Measurements from ENCODE around the gene NEURL2. TPM values are rescaled to one million over a fixed set of nuclear protein-coding genes. Genes with fewer than 3 reads are reported as not detected.
A peak's percentile ranks its signal among the peaks of the same experiment; 100 is the strongest.

The NEURL2 gene
- total RNA-seq, 4 donors from 2014 or later, result 14.7 to 30.4 (median 18.1) TPM

- 87 to 98% methylated on average over 3 to 14 of the region's 14 CpGs for WGBS, 2 donors (ENCODE audit: low coverage in 1 of 2)
- in situ Hi-C loops (cut with MboI; ENCODE audit: low pct_ligation_motif_present in 1 of 4, low pct_unique_long_range_greater_than_20kb in 1 of 4, low sequenced_read_pairs in 3 of 4) (no loop called here), intact Hi-C loops (cut with DNase I; ENCODE audit: low total_unique reads) (no loop called here)
- peaks cover 0 to 22% (median 7%) of the 10 kb centered on the region in 4 donors for H3K36me3 ChIP-seq
- DNase-seq, result no peak
- peaks cover 4 to 19% (median 6%) of the 10 kb centered on the region in 4 donors for H3K4me1 ChIP-seq
- no peak overlapping the region for H3K4me3 ChIP-seq
- no peaks in the 10 kb centered on the region for H3K9me3 ChIP-seq
- peak overlapping the region; percentile 39 to 70 (median 61) for H3K27ac ChIP-seq
- H3K27me3 ChIP-seq, result no peaks in the 10 kb centered on the region
- no peak for TF ChIP-seq EP300 (IDR thresholded peaks at IDR 0.05; ENCODE audit: low read depth)
- no peak for TF ChIP-seq POLR2AphosphoS5 (IDR thresholded peaks at IDR 0.05)
- no peak for TF ChIP-seq CTCF (IDR thresholded peaks at IDR 0.05)
- no peak for TF ChIP-seq POLR2A (IDR thresholded peaks at IDR 0.05)
Observed at GRCh38 chr20:45843506-45843905, 47.5 kb downstream of the NEURL2 start.

GRCh38 chr20:45842169-45842812 lies 48.7 kb downstream of the NEURL2 start:
- in situ Hi-C loops (cut with MboI; ENCODE audit: low pct_ligation_motif_present in 1 of 4, low pct_unique_long_range_greater_than_20kb in 1 of 4, low sequenced_read_pairs in 3 of 4), result no loop called here
- intact Hi-C loops (cut with DNase I; ENCODE audit: low total_unique reads), result no loop called here
- no peaks in the 10 kb centered on the region for H3K9me3 ChIP-seq
- H3K27ac ChIP-seq, result peak overlapping the region; percentile 39 to 70 (median 61)
- TF ChIP-seq CTCF (IDR thresholded peaks at IDR 0.05) (no peak), POLR2A (IDR thresholded peaks at IDR 0.05) (no peak), EP300 (IDR thresholded peaks at IDR 0.05; ENCODE audit: low read depth) (no peak), POLR2AphosphoS5 (IDR thresholded peaks at IDR 0.05) (peak in 2 of 3 donors; percentile 38 to 44)
- peaks cover 0 to 22% (median 5%) of the 10 kb centered on the region in 4 donors for H3K36me3 ChIP-seq
- no peaks in the 10 kb centered on the region for H3K27me3 ChIP-seq
- H3K4me3 ChIP-seq, result no peak overlapping the region
- peak; percentile 32 for DNase-seq
- WGBS, 2 donors (ENCODE audit: low coverage in 1 of 2), result 46% methylated on average over 5 of the region's 5 CpGs; no CpG with 5 or more reads in 1 of the 2 donors
- H3K4me1 ChIP-seq, result peaks cover 4 to 19% (median 6%) of the 10 kb centered on the region in 4 donors

- no peak overlapping the region for H3K4me3 ChIP-seq
- H3K36me3 ChIP-seq, result peaks cover 0 to 22% (median 5%) of the 10 kb centered on the region in 4 donors
- no peaks in the 10 kb centered on the region for H3K27me3 ChIP-seq
- DNase-seq, result no peak
- intact Hi-C loops (cut with DNase I; ENCODE audit: low total_unique reads), result no loop called here
- H3K9me3 ChIP-seq, result no peaks in the 10 kb centered on the region
- H3K27ac ChIP-seq, result peak overlapping the region; percentile 39 to 70 (median 61)
- peaks cover 4 to 26% (median 10%) of the 10 kb centered on the region in 4 donors for H3K4me1 ChIP-seq
- in situ Hi-C loops (cut with MboI; ENCODE audit: low pct_ligation_motif_present in 1 of 4, low pct_unique_long_range_greater_than_20kb in 1 of 4, low sequenced_read_pairs in 3 of 4), result no loop called here
- TF ChIP-seq EP300 (IDR thresholded peaks at IDR 0.05; ENCODE audit: low read depth) (no peak), POLR2A (IDR thresholded peaks at IDR 0.05) (no peak), CTCF (IDR thresholded peaks at IDR 0.05) (no peak), POLR2AphosphoS5 (IDR thresholded peaks at IDR 0.05) (no peak)
- WGBS, 2 donors (ENCODE audit: low coverage in 1 of 2), result 95% methylated on average over 10 of the region's 10 CpGs; no CpG with 5 or more reads in 1 of the 2 donors
Observed at GRCh38 chr20:45841407-45842129, 49.4 kb downstream of the NEURL2 start.

GRCh38 chr20:45840700-45841198 lies 50.3 kb downstream of the NEURL2 start:
- no peaks in the 10 kb centered on the region for H3K9me3 ChIP-seq
- H3K27me3 ChIP-seq, result no peaks in the 10 kb centered on the region
- H3K4me3 ChIP-seq, result no peak overlapping the region
- H3K27ac ChIP-seq, result peak overlapping the region in 1 of 4 donors; percentile 70
- peaks cover 0 to 14% (median 5%) of the 10 kb centered on the region in 4 donors for H3K36me3 ChIP-seq
- TF ChIP-seq POLR2AphosphoS5 (IDR thresholded peaks at IDR 0.05), result no peak
- no peak for TF ChIP-seq EP300 (IDR thresholded peaks at IDR 0.05; ENCODE audit: low read depth)
- TF ChIP-seq CTCF (IDR thresholded peaks at IDR 0.05), result no peak
- no peak for TF ChIP-seq POLR2A (IDR thresholded peaks at IDR 0.05)
- in situ Hi-C loops (cut with MboI; ENCODE audit: low pct_ligation_motif_present in 1 of 4, low pct_unique_long_range_greater_than_20kb in 1 of 4, low sequenced_read_pairs in 3 of 4) (no loop called here), intact Hi-C loops (cut with DNase I; ENCODE audit: low total_unique reads) (no loop called here)
- no peak for DNase-seq
- peaks cover 4 to 30% (median 11%) of the 10 kb centered on the region in 4 donors for H3K4me1 ChIP-seq
- WGBS, 2 donors (ENCODE audit: low coverage in 1 of 2), result 95% methylated on average over 21 of the region's 25 CpGs; no CpG with 5 or more reads in 1 of the 2 donors
